ENCODE data around the gene TMEM176A. TPM values are rescaled to one million over a fixed set of nuclear protein-coding genes. Genes with fewer than 3 reads are reported as not detected.

The TMEM176A gene
- polyA plus RNA-seq, 2 of the 4 experiments (the other 2 are of a cell fraction): 0.05 TPM; not detected in 1

DNA sequence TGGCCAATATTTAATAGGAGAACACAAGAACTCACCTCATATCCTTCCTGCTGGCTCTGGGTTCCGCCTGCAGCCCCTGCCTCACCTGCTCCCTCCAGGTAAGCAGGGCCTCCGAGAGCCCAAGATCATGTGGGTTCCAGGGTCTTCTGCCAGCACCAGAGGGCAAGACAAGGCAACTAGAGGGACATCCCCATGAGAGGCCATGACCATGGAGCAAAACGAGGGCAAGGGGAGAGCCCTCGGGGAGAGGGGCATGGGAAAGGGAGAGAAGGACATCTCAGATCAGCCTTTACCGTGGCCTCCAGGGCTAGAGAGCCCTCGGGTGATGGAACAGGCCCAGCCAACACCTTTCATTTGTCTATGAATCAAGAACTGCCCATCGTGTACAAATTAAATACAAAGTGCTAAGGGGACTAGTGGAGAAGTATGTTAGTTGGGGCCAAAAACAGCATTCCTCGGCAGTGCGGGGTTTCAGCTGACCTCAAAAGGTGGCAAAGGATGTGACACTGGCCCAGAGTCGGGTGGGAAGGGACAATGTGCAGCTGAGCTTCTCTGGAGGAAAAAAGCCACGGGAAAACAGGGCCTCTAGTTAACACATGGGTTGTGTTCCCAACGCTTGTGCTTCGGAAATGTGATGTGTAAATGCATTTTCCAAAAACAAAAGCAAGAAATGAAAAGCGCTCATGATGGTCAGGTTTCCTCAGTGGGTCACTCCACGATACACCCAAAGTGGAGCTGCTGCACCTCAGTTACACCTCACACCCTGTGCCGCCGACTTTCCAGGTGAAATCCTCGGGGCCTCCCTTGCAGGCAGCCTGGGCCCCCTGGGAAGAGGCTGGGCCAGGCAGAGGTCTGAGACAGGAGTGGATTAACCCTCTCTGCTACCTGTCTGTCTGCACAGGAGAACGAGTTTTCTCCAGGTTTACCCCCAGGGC is 53.8 kb downstream of the TMEM176A start:
- FAIRE-seq (no peak), DNase-seq (ENCODE audit: low read depth in 1 of 2, low spot score in 1 of 2) (no peak), ATAC-seq (no peak)
- ChIA-PET CTCF (interaction anchor here (0.8 kb wide), 1 partner anchor 13 kb away, joined by 3 read pairs; no protein-coding TSS in a partner anchor), POLR2A (no interaction called here)
- WGBS (ENCODE audit: missing lambda C conversion rate): 29% methylated on average over 19 of the region's 19 CpGs
- no peak overlapping the region for H3K4me2 ChIP-seq
- H3K4me3 ChIP-seq: no peak overlapping the region
- no peak for TF ChIP-seq NFE2L2 (conservative IDR thresholded peaks at IDR 0.05; ENCODE audit: low read length)
- no peak for TF ChIP-seq SMC3 (IDR thresholded peaks at IDR 0.05)
- TF ChIP-seq CHD4 (IDR thresholded peaks at IDR 0.05; ENCODE audit: borderline replicate concordance): no peak
- TF ChIP-seq EHF (CRISPR knock-in tag; IDR thresholded peaks at IDR 0.05): no peak
- no peak for TF ChIP-seq MAFK (IDR thresholded peaks at IDR 0.05; ENCODE audit: partially characterized antibody)
- no peak for TF ChIP-seq E2F6 (IDR thresholded peaks at IDR 0.05; ENCODE audit: borderline replicate concordance, low read depth)
- no peak for TF ChIP-seq SREBF2 (IDR thresholded peaks at IDR 0.05)
- no peak for TF ChIP-seq POLR2A (IDR thresholded peaks at IDR 0.05; ENCODE audit: low read length)
- TF ChIP-seq, protein P1, sequence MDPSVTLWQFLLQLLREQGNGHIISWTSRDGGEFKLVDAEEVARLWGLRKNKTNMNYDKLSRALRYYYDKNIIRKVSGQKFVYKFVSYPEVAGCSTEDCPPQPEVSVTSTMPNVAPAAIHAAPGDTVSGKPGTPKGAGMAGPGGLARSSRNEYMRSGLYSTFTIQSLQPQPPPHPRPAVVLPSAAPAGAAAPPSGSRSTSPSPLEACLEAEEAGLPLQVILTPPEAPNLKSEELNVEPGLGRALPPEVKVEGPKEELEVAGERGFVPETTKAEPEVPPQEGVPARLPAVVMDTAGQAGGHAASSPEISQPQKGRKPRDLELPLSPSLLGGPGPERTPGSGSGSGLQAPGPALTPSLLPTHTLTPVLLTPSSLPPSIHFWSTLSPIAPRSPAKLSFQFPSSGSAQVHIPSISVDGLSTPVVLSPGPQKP (IDR thresholded peaks at IDR 0.05; ENCODE audit: low read depth, low read length): no peak
- TF ChIP-seq, protein P2, sequence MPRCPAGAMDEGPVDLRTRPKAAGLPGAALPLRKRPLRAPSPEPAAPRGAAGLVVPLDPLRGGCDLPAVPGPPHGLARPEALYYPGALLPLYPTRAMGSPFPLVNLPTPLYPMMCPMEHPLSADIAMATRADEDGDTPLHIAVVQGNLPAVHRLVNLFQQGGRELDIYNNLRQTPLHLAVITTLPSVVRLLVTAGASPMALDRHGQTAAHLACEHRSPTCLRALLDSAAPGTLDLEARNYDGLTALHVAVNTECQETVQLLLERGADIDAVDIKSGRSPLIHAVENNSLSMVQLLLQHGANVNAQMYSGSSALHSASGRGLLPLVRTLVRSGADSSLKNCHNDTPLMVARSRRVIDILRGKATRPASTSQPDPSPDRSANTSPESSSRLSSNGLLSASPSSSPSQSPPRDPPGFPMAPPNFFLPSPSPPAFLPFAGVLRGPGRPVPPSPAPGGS (IDR thresholded peaks at IDR 0.05): no peak
- no peak for TF ChIP-seq ZNF302 (CRISPR knock-in tag; IDR thresholded peaks at IDR 0.05)
- TF ChIP-seq, protein P3, sequence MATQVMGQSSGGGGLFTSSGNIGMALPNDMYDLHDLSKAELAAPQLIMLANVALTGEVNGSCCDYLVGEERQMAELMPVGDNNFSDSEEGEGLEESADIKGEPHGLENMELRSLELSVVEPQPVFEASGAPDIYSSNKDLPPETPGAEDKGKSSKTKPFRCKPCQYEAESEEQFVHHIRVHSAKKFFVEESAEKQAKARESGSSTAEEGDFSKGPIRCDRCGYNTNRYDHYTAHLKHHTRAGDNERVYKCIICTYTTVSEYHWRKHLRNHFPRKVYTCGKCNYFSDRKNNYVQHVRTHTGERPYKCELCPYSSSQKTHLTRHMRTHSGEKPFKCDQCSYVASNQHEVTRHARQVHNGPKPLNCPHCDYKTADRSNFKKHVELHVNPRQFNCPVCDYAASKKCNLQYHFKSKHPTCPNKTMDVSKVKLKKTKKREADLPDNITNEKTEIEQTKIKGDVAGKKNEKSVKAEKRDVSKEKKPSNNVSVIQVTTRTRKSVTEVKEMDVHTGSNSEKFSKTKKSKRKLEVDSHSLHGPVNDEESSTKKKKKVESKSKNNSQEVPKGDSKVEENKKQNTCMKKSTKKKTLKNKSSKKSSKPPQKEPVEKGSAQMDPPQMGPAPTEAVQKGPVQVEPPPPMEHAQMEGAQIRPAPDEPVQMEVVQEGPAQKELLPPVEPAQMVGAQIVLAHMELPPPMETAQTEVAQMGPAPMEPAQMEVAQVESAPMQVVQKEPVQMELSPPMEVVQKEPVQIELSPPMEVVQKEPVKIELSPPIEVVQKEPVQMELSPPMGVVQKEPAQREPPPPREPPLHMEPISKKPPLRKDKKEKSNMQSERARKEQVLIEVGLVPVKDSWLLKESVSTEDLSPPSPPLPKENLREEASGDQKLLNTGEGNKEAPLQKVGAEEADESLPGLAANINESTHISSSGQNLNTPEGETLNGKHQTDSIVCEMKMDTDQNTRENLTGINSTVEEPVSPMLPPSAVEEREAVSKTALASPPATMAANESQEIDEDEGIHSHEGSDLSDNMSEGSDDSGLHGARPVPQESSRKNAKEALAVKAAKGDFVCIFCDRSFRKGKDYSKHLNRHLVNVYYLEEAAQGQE (IDR thresholded peaks at IDR 0.05): no peak
- no peak for TF ChIP-seq EHMT2 (IDR thresholded peaks at IDR 0.05; ENCODE audit: low read depth)
- no peaks in the 10 kb centered on the region for H3K4me1 ChIP-seq
- H3K27ac ChIP-seq: no peak overlapping the region
- H3K9me3 ChIP-seq: no peaks in the 10 kb centered on the region

Other genes starting within 250 kb of the TMEM176A start
- gene GIMAP4, start 233.4 kb upstream of the TMEM176A start, polyA plus RNA-seq (2011; rRNA removed): not detected in 2 replicates
- gene GIMAP4, start 233.4 kb upstream of the TMEM176A start, polyA plus RNA-seq (2017; fragmentation: RNase III; extraction: RNeasy Plus Mini Kit Qiagen cat#74134 plus additional on column Dnase treatment): not detected in 3 replicates
- not detected in 2 replicates for gene GIMAP6, start 168.4 kb upstream of the TMEM176A start, polyA plus RNA-seq (2011; rRNA removed)
- gene GIMAP6, start 168.4 kb upstream of the TMEM176A start, polyA plus RNA-seq (2017; fragmentation: RNase III; extraction: RNeasy Plus Mini Kit Qiagen cat#74134 plus additional on column Dnase treatment): not detected in 3 replicates
- gene GIMAP2, start 115.1 kb upstream of the TMEM176A start, polyA plus RNA-seq (2011; rRNA removed): 0.12 and 0.14 TPM in 2 replicates
- gene GIMAP2, start 115.1 kb upstream of the TMEM176A start, polyA plus RNA-seq (2017; fragmentation: RNase III; extraction: RNeasy Plus Mini Kit Qiagen cat#74134 plus additional on column Dnase treatment): 0.12 TPM in 1 of 3 replicates, not detected in the others
- not detected in 2 replicates for gene GIMAP1, start 84.2 kb upstream of the TMEM176A start, polyA plus RNA-seq (2011; rRNA removed)
- gene GIMAP1, start 84.2 kb upstream of the TMEM176A start, polyA plus RNA-seq (2017; fragmentation: RNase III; extraction: RNeasy Plus Mini Kit Qiagen cat#74134 plus additional on column Dnase treatment): not detected in 3 replicates
- gene GIMAP5, start 63.4 kb upstream of the TMEM176A start, polyA plus RNA-seq (2011; rRNA removed): not detected in 2 replicates
- gene GIMAP5, start 63.4 kb upstream of the TMEM176A start, polyA plus RNA-seq (2017; fragmentation: RNase III; extraction: RNeasy Plus Mini Kit Qiagen cat#74134 plus additional on column Dnase treatment): not detected in 3 replicates
- gene TMEM176B, start 405 bp upstream of the TMEM176A start, polyA plus RNA-seq (2011; rRNA removed): 0.10 and 0.26 TPM in 2 replicates
- not detected in 3 replicates for gene TMEM176B, start 405 bp upstream of the TMEM176A start, polyA plus RNA-seq (2017; fragmentation: RNase III; extraction: RNeasy Plus Mini Kit Qiagen cat#74134 plus additional on column Dnase treatment)
- not detected in 2 replicates for gene AOC1, start 51.7 kb downstream of the TMEM176A start, polyA plus RNA-seq (2011; rRNA removed)
- not detected in 3 replicates for gene AOC1, start 51.7 kb downstream of the TMEM176A start, polyA plus RNA-seq (2017; fragmentation: RNase III; extraction: RNeasy Plus Mini Kit Qiagen cat#74134 plus additional on column Dnase treatment)
- gene KCNH2, start 177.6 kb downstream of the TMEM176A start, polyA plus RNA-seq (2011; rRNA removed): 0.26 and 0.44 TPM in 2 replicates
- gene KCNH2, start 177.6 kb downstream of the TMEM176A start, polyA plus RNA-seq (2017; fragmentation: RNase III; extraction: RNeasy Plus Mini Kit Qiagen cat#74134 plus additional on column Dnase treatment): 0.41 to 0.45 TPM (median 0.41 TPM) in 3 replicates
- 0.42 and 0.52 TPM in 2 replicates for gene NOS3, start 190.2 kb downstream of the TMEM176A start, polyA plus RNA-seq (2011; rRNA removed)
- gene NOS3, start 190.2 kb downstream of the TMEM176A start, polyA plus RNA-seq (2017; fragmentation: RNase III; extraction: RNeasy Plus Mini Kit Qiagen cat#74134 plus additional on column Dnase treatment): 0.46 to 0.71 TPM (median 0.51 TPM) in 3 replicates
- 0.06 and 0.19 TPM in 2 replicates for gene ATG9B, start 223.7 kb downstream of the TMEM176A start, polyA plus RNA-seq (2011; rRNA removed)
- gene ATG9B, start 223.7 kb downstream of the TMEM176A start, polyA plus RNA-seq (2017; fragmentation: RNase III; extraction: RNeasy Plus Mini Kit Qiagen cat#74134 plus additional on column Dnase treatment): 0.17 to 0.23 TPM (median 0.21 TPM) in 3 replicates
- gene ABCB8, start 227.7 kb downstream of the TMEM176A start, polyA plus RNA-seq (2011; rRNA removed): 19.6 and 22.7 TPM in 2 replicates
- gene ABCB8, start 227.7 kb downstream of the TMEM176A start, polyA plus RNA-seq (2017; fragmentation: RNase III; extraction: RNeasy Plus Mini Kit Qiagen cat#74134 plus additional on column Dnase treatment): 34.3 to 41.1 TPM (median 38.6 TPM) in 3 replicates
- gene ASIC3, start 247.8 kb downstream of the TMEM176A start, polyA plus RNA-seq (2011; rRNA removed): 4.1 and 4.4 TPM in 2 replicates
- 7.5 to 11.4 TPM (median 9.8 TPM) in 3 replicates for gene ASIC3, start 247.8 kb downstream of the TMEM176A start, polyA plus RNA-seq (2017; fragmentation: RNase III; extraction: RNeasy Plus Mini Kit Qiagen cat#74134 plus additional on column Dnase treatment)

All from A549 (cell line).